GM18870 (cell line): ENCODE results near the gene JAM2.
A peak's percentile ranks its signal among the peaks of the same experiment; 100 is the strongest.
"Not testable (repeated sequence)": the region's sequence is repeated elsewhere in the genome, so short reads cannot be mapped to it uniquely, and the experiment has no call there.

ENCODE experiments used
- ATAC-seq: cut with Tn5 transposase; IDR thresholded peaks from one replicate; pipeline ENCODE4 v1.9.1; 2021; ENCODE audit warnings: moderate library complexity; ENCODE audit not compliant: unreplicated experiment

Gene JAM2, protein sequence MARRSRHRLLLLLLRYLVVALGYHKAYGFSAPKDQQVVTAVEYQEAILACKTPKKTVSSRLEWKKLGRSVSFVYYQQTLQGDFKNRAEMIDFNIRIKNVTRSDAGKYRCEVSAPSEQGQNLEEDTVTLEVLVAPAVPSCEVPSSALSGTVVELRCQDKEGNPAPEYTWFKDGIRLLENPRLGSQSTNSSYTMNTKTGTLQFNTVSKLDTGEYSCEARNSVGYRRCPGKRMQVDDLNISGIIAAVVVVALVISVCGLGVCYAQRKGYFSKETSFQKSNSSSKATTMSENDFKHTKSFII

GRCh38 chr21:25638660-25639550, at the start of gene JAM2:
Gene JAM2, plus strand, starts transcription at chr21:25639258. Its CDS starts 564 bp downstream, at chr21:25639822.
- no peak for ATAC-seq

DNA sequence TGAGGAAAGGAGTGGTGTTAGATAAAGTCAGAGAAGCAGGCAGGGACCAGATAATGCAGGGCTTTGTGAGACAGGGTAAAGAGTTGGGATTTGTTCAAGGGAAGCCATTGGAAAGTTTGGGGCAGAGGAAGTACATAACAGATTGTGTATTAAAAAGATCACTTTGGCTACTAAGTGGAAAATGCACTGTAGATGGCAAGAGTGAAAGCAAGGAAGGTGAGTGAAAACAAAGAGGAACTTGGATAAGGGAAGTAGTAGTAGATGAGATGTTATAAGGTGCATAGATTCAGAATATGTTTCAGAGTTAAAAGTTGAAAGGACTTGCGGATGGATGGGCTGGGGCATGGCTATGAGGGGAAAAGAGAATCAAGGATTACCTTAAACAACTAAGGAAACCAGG, 49.2 kb upstream of the JAM2 start:
- no peak for ATAC-seq

DNA sequence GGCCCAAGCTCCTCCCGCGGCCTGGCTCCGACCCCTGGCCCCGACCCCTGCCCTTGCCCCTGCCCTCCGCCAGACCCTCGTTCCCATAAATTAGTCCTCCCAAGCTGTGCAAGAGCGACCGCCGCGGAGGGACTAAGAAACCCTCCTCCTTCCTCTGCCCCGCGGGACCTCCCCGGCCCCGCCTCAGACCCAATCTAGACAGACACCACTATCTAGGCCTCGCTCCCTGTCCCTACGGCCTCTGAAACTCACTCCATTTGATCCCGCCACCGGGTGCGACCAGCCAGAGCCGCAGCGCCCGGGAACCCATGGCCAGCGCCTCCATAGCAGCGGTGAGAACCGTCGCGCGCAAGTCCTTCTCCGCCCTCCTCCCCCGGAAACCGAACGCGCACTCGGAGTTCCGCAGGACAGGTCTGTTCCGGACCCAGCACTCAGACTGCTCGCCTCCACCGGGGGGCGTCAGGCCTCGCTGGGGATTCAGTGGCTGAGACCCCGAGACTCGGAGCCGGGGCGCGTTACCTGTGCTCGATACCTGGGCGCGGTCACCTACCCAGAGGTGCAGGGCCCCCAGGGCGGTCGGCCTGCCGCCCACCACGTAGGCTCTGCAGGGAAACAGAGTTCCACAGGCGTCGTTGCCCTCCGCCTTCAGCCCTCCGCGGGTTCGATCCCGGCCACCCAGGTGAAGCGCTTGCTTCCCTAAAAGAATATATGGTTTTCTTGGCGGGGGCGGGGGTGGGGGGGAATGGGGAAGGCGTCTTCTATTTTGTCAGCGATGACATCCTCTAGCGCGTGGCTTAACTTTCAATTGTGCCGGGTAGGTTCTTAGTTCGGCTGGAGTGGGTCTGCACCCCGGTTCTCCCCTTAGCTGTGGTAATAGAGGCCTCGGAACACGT, 31.7 kb upstream of the JAM2 start, which contains the start of gene MRPL39:
Gene MRPL39 (minus strand): TSS at position 331 of the 893 bp plus-strand sequence. CDS start 6 bp downstream, at position 325.
- peak; percentile 85 for ATAC-seq

DNA sequence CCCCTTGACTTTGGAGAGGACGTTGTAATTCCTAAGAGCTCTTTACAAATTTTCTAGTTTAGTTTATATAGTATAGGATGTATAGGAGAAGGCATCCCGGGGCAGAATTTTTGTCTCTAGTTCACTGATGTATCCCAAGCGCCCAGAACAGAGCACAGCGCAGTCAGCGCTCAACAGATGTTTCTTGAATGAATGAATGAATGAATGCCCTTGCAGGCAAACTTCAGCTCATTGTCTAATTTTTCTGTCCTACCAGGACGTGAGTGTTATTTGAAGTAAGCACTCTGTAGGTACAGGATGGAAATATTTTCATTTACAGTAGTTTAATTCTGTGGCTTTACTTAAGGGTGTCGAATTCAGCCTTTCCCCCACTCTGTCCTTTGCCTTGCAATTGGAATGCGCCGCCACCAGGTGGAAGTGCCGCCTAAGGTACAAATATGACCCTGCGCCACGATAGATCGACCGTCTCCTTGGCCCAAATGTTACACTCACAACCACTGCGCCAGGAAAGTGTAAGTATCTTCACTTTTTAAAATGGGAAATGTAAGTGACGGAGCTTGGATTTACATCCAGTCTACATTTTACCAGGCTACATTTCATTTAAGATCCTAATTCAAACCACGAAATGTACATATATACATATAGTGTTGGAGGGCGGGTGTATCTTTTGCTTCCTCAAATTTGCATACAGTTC, 30.9 kb upstream of the JAM2 start:
- ATAC-seq = peak; percentile 86

DNA sequence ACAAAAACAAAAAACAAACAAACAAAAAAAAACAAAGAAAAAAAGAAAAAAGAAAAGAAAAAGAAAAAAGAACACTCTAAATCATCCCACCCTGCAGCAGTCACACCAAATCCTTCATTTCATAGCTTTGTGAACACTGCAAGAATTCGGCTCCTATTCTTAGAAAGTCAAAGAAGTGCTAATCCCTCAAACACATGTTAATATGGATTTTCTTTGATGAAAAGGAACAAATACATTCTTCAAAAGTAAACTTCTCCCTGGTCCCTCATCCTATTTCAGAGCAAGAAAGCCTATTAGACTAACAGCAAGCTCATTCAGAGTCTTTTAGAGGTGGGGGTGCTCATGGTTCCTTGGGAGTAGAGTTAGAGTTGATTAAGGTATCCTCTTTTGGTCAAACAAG, 24.6 kb upstream of the JAM2 start:
- ATAC-seq = no peak

DNA sequence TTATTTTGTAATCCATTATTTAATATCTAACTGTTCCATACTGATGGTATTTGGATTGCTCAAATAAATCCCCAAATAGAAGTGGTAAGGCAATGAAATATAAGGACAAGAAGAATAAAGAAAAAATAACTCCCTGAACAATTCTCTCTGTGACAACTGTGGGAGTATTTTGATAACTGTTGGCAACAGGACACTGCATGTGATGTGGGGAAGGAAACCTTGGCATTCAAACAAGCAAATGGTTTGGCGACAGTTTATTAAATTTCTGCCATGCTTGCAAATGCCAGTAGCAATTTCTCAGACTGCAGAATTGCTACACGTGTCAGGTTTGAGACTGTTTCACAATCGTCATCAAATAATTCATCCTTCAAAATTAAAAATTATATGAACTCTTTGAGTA, 23.2 kb upstream of the JAM2 start:
- ATAC-seq = no peak

GRCh38 chr21:25619198-25619597, 19.9 kb upstream of the JAM2 start:
- no peak for ATAC-seq

GRCh38 chr21:25624511-25624910, 14.5 kb upstream of the JAM2 start:
- no peak for ATAC-seq

DNA sequence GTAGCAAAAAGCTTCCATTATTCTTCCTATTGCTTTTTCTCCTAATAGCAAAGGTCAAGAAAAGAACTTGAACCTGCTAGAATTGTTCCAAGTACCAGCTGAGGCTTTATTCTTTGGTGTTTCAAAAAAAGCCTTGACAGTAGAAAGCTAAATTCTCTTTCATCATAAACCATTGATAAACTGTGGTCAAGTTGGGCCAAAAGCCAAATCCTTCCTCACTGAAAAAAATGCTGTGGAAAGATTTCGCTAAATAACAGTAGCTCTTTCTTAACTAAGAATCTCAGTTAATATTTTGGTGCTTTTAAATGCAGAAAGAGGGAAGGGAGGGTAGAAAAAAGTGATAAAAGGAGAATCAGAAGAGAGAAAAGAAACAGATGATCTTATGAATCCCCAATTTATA, 14.0 kb upstream of the JAM2 start:
- ATAC-seq = no peak

DNA sequence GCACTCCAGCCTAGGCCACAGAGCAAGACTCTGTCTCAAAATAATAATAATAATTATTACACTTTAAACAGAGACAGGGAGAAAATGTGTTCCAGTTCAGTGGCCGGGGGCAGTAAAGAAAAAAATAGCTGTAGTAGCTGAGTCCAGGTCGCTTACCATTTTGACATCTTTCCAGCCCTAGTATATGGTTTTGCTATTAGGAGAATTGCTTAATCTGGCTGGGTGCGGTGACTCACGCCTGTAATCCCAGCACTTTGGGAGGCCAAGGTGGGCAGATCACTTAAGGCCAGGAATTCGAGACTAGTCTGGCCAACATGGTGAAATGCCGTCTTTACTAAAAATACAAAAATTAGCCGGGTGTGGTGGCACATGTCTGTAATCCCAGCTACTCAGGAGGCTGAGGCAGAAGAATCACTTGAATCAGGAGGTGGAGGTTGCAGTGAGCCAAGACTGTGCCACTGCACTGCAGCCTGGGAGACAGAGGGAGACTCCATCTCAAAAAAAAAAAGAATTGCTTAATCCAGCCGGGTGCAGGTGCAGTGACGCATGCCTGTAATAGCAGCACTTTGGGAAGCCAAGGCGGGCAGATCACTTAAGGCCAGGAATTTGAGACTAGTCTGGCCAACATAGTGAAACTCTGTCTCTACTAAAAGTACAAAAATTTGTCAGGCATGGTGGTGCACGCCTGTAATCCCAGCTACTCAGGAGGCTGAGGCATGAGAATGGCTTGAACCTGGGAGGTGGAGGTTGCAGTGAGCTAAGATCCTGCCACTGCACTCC, 13.1 kb upstream of the JAM2 start:
- ATAC-seq = not testable (repeated sequence)

DNA sequence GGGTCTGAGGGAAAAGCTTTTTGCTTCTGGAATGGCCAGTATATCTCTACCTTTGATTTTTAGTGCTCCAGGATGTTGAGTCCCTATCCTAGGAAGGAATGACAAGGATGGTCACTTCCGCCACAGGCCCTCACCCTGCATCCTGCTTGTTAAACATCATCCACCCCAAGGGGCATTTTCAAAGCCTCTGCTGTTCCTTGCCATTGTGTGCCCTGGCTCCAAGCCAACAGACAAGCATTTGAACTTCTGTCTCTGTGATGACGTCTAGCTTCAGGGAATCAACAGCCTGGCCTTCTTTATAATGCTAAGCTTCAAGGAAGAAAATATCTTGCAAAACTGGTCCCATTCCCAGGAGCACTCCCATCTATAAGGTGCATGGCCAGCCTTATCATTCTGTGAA, 12.3 kb upstream of the JAM2 start:
- no peak for ATAC-seq

- no peak for ATAC-seq
Observed at GRCh38 chr21:25632296-25632695, 6.8 kb upstream of the JAM2 start.

GRCh38 chr21:25635310-25635709, 3.7 kb upstream of the JAM2 start:
- no peak for ATAC-seq

DNA sequence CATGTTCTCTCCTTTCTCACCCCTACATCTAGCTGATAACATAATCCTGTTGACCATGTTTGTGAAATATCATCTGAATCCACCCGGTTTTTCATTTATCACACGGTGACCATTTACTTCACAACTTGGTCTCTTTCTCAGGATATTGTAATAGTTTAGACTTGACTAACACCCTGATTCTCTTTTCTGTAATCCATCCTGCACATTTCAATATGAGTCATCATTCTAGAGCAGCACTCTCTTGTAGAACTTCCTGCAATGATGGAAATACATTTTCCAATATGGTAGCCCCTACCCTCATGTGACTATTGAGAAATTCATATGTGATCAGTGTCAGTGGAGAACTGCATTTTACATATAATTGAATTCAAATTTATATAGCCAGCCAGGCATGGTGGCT, 2.3 kb upstream of the JAM2 start:
- peak; percentile 40 for ATAC-seq

GRCh38 chr21:25637851-25638659, 1.0 kb upstream of the JAM2 start:
- ATAC-seq = no peak

DNA sequence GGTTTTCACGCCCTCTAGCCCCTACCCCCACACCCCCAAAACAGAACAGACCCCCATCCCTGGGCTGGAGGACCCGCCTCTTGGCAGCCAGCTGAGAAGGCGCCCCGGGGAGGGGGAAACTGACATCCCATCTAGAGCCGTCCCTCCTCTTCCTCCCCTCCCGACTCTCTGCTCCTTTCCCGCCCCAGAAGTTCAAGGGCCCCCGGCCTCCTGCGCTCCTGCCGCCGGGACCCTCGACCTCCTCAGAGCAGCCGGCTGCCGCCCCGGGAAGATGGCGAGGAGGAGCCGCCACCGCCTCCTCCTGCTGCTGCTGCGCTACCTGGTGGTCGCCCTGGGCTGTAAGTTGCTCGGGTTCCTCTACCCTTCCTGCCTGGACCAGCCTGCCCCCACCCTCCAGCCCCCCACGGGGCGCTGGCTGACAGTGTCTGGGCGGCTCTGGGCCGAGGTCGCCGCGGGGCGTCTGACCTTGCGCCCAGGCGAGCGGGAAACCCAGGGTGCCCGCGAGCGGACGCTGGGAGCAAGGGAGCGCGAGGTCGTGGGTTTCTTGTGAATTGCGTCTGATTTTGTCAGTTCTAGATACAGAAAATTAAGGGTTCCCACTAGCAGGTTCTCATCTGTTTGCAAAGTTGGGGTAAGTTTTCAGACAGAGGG, 618 bp downstream of the JAM2 start:
- no peak for ATAC-seq

- ATAC-seq = no peak
Observed at GRCh38 chr21:25640202-25640942, 1.3 kb downstream of the JAM2 start.

DNA sequence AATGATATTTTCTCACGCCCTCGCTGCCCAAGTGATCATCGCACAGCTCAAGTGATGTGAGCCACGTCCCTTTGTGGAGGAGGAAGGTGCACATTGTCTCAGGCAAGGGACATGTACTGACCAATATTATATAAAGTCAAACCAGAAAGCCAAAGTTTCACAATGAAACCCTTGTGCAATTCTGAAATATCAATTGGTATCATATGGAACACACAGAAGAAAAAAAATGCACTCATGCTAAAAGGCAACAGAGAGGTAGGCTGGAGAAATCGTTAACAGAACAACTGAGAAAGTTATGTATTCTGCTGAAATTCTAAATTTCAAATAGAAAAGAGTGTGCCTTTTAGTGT, 1.9 kb downstream of the JAM2 start:
- no peak for ATAC-seq
